GM12878 (cell line): ENCODE data around the gene MRPL27. TPM values are rescaled to one million over a fixed set of nuclear protein-coding genes. Genes with fewer than 3 reads are reported as not detected.
A peak's percentile ranks its signal among the peaks of the same experiment; 100 is the strongest.

Experiments
- ATAC-seq: fragments of 200-7000 bp; cut with Tn5 transposase; 3 replicates; pipeline ENCODE4 v1.9.1; 2020; ENCODE audit warnings: mild to moderate bottlenecking, moderate library complexity
- BruUV-seq: library from RNA; stranded (reverse); fragments of 400-500 nt; replicated peaks from 2 replicates; lab custom pipeline; 2021; lab: Mats Ljungman, UMichigan
- CTCF ChIA-PET: fragments of 300-600 bp; sonication (Branson Sonifier 250); formaldehyde crosslinking; extraction: SDS; loops from one replicate; lab custom pipeline; 2021; ENCODE audit warnings: inconsistent platforms; lab: Yijun Ruan, JAX
- POLR2A ChIA-PET: fragments of 350-600 bp; formaldehyde crosslinking; extraction: SDS; loops from one replicate; lab custom pipeline; 2021; ENCODE audit warnings: inconsistent platforms; lab: Charles Lee
- RAD21 ChIA-PET: fragments of 300-600 bp; sonication (Branson Sonifier 250); formaldehyde crosslinking; loops from one replicate; lab custom pipeline; 2023; ENCODE audit warnings: antibody characterized with exemption; ENCODE audit not compliant: unreplicated experiment; lab: Charles Lee
- SMC1A ChIA-PET: fragments of 300-600 bp; sonication (Branson Sonifier 250); formaldehyde crosslinking; loops from one replicate; lab custom pipeline; 2023; ENCODE audit not compliant: unreplicated experiment, uncharacterized antibody; lab: Charles Lee
- DNase-seq: peaks from one replicate; pipeline ENCODE4 v3.0.0-alpha.2; 2011; ENCODE audit warnings: low read depth, low spot score
- FAIRE-seq: peaks from 3 replicates; lab custom pipeline; 2011; peaks lifted over from hg19 to GRCh38; lab: Jason Lieb, UNC
- H2AFZ ChIP-seq: 2 replicates; pipeline ENCODE4 v1.6.0; 2011; ENCODE audit warnings: low read depth, low read length, control low read depth; ENCODE audit not compliant: control insufficient read depth
- H3K27ac ChIP-seq: 2 replicates; pipeline ENCODE4 v1.5.1; 2011; ENCODE audit warnings: control low read depth; ENCODE audit not compliant: control insufficient read depth, insufficient read depth
- H3K27me3 ChIP-seq, 2 experiments: replicated peaks in 1 of 2; 2 replicates each; pipeline versions ENCODE4 v1.6.0 to v1.6.1; 2011; ENCODE audit warnings: low read length in 1 of 2; ENCODE audit not compliant: control insufficient read depth in 2 of 2, insufficient read depth in 2 of 2
- H3K36me3 ChIP-seq, 2 experiments: 2 replicates each; pipeline ENCODE4 v1.5.1; 2011; ENCODE audit warnings: low read length in 1 of 2; ENCODE audit not compliant: control insufficient read depth in 2 of 2, insufficient read depth in 2 of 2
- H3K4me1 ChIP-seq: 2 replicates; pipeline ENCODE4 v1.6.1; 2011; ENCODE audit warnings: mild to moderate bottlenecking, low read length, moderate library complexity, mixed read lengths; ENCODE audit not compliant: control insufficient read depth, insufficient read depth
- H3K4me2 ChIP-seq: 2 replicates; pipeline ENCODE4 v1.6.0; 2011; ENCODE audit warnings: control low read depth; ENCODE audit not compliant: control insufficient read depth, insufficient read depth
- H3K4me3 ChIP-seq: fragments of 200-600 bp; sonication (generic); 2 replicates; pipeline ENCODE4 v1.5.1; 2016
- H3K79me2 ChIP-seq: 2 replicates; pipeline ENCODE4 v1.6.0; 2011; ENCODE audit warnings: low read length; ENCODE audit not compliant: control insufficient read depth, insufficient read depth
- H3K9ac ChIP-seq: 2 replicates; pipeline ENCODE4 v1.8.0; 2011; ENCODE audit warnings: low read length, control low read depth, mixed read lengths; ENCODE audit not compliant: control insufficient read depth, insufficient read depth
- H3K9me3 ChIP-seq: replicated peaks from 3 replicates; pipeline ENCODE4 v1.5.1; 2011; ENCODE audit warnings: mild to moderate bottlenecking, low read length; ENCODE audit not compliant: control insufficient read depth, insufficient read depth
- H4K20me1 ChIP-seq: 2 replicates; pipeline ENCODE4 v1.6.0; 2011; ENCODE audit not compliant: control insufficient read depth, insufficient read depth
- ATF7 ChIP-seq: fragments of 450-650 bp; IDR thresholded peaks from 2 replicates; pipeline ENCODE4 v1.6.1; 2016; ENCODE audit warnings: low read depth, mild to moderate bottlenecking
- EED ChIP-seq: sonication (generic); IDR thresholded peaks from 2 replicates; pipeline ENCODE4 v1.6.1; 2016; ENCODE audit warnings: antibody characterized with exemption, low read depth
- EGR1 ChIP-seq, 2 experiments: IDR thresholded peaks; 1 replicate in 1 of 2; 2 replicates in 1 of 2; pipeline ENCODE4 v1.6.1; 2011 to 2012; ENCODE audit warnings: low read depth in 2 of 2, low read length in 2 of 2, borderline replicate concordance in 1 of 2, mild to moderate bottlenecking in 1 of 2, moderate library complexity in 1 of 2
- HDAC6 ChIP-seq: fragments of 200-600 bp; sonication (generic); IDR thresholded peaks from one replicate; pipeline ENCODE4 v1.8.0; 2017; ENCODE audit warnings: antibody characterized with exemption; ENCODE audit not compliant: unreplicated experiment
- IKZF2 ChIP-seq, 2 experiments: fragments of 450-650 bp; IDR thresholded peaks; 2 replicates each; pipeline ENCODE4 v1.6.1; 2017; ENCODE audit warnings: mild to moderate bottlenecking in 2 of 2, moderate library complexity in 2 of 2
- NFIC ChIP-seq: IDR thresholded peaks from 2 replicates; pipeline ENCODE4 v1.6.1; 2012; ENCODE audit warnings: low read depth, mild to moderate bottlenecking, inconsistent platforms, low read length, moderate library complexity
- NFYA ChIP-seq: IDR thresholded peaks from 2 replicates; pipeline ENCODE4 v1.6.1; 2011; ENCODE audit warnings: low read depth, mild to moderate bottlenecking, low read length, improper control_type of control experiment, borderline replicate concordance
- PAX5 ChIP-seq: IDR thresholded peaks from 2 replicates; pipeline ENCODE4 v1.6.1; 2011; ENCODE audit warnings: low read depth, low read length, borderline replicate concordance
- POLR2A ChIP-seq: IDR thresholded peaks from 2 replicates; pipeline ENCODE4 v1.6.1; 2011; ENCODE audit warnings: low read depth, mild to moderate bottlenecking, low read length
- WGBS: methylation state at CpG from one replicate; pipeline ENCODE4 v1.1.6; 2016; ENCODE audit warnings: low lambda C conversion rate; ENCODE audit not compliant: insufficient replicate concordance, insufficient coverage; ENCODE audit errors: missing lambda C conversion rate; 5-methylcytosine and 5-hydroxymethylcytosine counted together
- in situ Hi-C: fragments of 300-500 bp; cut with MboI; formaldehyde crosslinking; loops from 9 replicates; pipeline ENCODE4 v1.14.3; 2018; ENCODE audit warnings: mixed read lengths
- intact Hi-C: fragments of 100-400 bp; cut with micrococcal nuclease; formaldehyde crosslinking; loops from one replicate; pipeline ENCODE4 v1.14.2; 2022; ENCODE audit not compliant: unreplicated experiment
- polyA plus RNA-seq, 11 experiments: library from polyadenylated mRNA; depleted of rRNA in 4 of 11; unstranded in 6 of 11; stranded (reverse) in 5 of 11; fragments of >200 nt; fragmentation: Nextera tagmentation in 4 of 11; fragmentation: Illumina TruSeq in 1 of 11; extraction: Ambion mirVana in 4 of 11; extraction: Trizol in 1 of 11; gene quantifications; 1 replicate in 1 of 11; 2 replicates in 10 of 11; pipeline versions ENCODE4 v1.2.1 to v1.2.3, GENCODE V29; 2011 to 2016; ENCODE audit warnings: inconsistent platforms in 2 of 11, missing spikeins in 2 of 11, low read depth in 1 of 11
- total RNA-seq, 4 experiments: library from RNA; depleted of rRNA in 3 of 4; stranded (reverse); fragments of >200 nt in 3 of 4; fragmentation: Illumina TruSeq in 1 of 4; extraction: Trizol in 1 of 4; gene quantifications; 2 replicates each; pipeline versions ENCODE4 v1.2.1 to v1.2.3, GENCODE V29; 2013 to 2021
- TF ChIP-seq, protein P1 (sequence below): fragments of 450-650 bp; IDR thresholded peaks from 2 replicates; pipeline ENCODE4 v1.6.1; 2017; ENCODE audit warnings: mild to moderate bottlenecking, low read depth, inconsistent platforms; ENCODE audit not compliant: poor library complexity, severe bottlenecking

Gene MRPL27
- total and polyA plus RNA-seq, 10 of the 15 experiments (the other 5 are each of a cell fraction or from before 2014, with no cell fraction given), result 83.0 to 390 (median 131) TPM

DNA sequence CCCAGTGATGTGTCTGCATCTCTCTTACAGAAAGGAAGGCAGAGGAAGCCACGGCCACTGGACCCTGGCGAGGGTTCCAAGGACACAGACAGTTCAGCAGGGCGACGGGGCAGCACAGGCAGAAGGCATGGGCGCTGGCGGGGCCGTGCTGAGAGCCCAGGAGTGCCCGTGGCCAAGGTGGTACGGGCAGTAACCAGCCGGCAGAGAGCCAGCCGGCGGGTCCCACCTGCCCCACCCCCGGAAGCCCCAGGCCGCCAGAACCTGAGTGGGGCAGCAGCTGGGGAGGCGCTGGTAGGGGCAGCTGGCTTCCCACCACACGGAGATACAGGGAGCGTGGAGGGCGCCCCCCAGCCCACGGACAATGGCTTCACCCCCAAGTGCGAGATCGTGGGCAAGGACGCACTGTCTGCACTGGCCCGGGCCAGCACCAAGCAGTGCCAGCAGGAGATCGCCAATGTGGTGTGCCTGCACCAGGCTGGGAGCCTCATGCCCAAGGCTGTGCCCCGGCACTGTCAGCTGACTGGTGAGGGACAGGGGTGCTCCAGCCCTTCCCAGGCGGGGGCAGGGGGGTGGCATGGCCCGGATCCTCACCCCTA lies 19.3 kb downstream of the MRPL27 start:
- ChIA-PET SMC1A (no interaction called here), CTCF (no interaction called here), POLR2A (interaction anchor here (0.6 kb wide), 1 partner anchor 108 kb away, joined by 3 read pairs; no protein-coding TSS in a partner anchor), RAD21 (no interaction called here)
- H2AFZ ChIP-seq, result no peak overlapping the region
- H3K9me3 ChIP-seq, result no peaks in the 10 kb centered on the region
- H3K4me1 ChIP-seq, result no peaks in the 10 kb centered on the region; the same call in 1 of the 2 replicates
- in situ Hi-C loops (no loop called here), intact Hi-C loops (no loop called here)
- FAIRE-seq (no peak), DNase-seq (no peak), ATAC-seq (no peak)
- H3K4me3 ChIP-seq, result no peak overlapping the region
- no peaks in the 10 kb centered on the region for H4K20me1 ChIP-seq
- no peaks in the 10 kb centered on the region for H3K79me2 ChIP-seq
- no peak overlapping the region for H3K4me2 ChIP-seq
- BruUV-seq, result no TSS peak
- H3K36me3 ChIP-seq, result peaks cover 3 to 34% of the 10 kb centered on the region in 2 experiments; a peak in 3 of 4 replicates
- 91% methylated on average over 27 of the region's 27 CpGs for WGBS
- H3K27me3 ChIP-seq, result no peaks in the 10 kb centered on the region
- peak; percentile 52; the same call in 1 of the 2 replicates for TF ChIP-seq POLR2A
- TF ChIP-seq HDAC6, result no peak
- H3K27ac ChIP-seq, result no peak overlapping the region
- no peak overlapping the region for H3K9ac ChIP-seq

DNA sequence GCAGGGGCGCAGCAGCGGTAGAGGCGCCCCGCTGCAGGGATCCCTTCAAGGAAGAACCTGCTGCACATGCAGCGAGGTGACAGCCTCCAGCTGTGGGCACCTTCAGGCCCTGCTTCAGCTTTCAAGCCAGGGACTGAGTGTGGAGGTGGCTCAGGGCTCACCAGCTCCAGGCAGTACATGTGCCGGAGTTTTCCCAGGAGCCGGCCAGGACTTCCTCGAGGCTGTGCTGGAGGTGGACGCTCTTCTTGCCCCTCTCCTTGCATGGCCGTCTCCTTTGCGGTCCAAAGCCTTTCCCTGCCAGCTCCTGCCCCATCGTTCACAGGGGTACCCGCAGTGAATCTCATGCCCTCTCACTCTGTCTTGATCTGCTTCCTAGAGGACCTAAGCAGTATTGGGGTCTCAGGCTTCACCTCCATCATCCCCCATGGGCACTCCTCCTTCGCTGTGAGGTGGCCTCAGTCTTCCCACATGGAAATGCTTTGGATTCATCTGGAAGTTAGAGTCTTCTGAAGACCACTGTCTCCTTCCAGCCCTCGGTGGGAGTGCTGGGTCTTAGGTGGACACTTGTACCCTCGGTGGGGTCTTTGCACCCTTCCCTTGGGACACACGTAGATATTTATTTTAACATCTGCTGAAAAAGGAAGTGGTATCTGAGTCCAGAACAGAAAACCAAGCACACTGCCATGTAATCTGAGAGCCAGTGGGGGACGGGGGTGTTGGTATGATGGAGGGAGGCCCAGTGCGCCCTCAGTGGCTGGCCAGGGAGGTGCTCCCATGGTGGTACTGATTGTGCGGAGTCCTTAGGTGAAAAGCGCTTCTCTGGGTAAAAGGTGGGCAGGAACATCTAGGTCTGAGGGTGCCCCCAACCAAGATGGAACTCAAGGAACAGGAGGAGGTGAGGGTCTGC lies 20.0 kb downstream of the MRPL27 start:
- H3K27ac ChIP-seq, result no peak overlapping the region
- H3K9me3 ChIP-seq, result no peaks in the 10 kb centered on the region
- ChIA-PET SMC1A (interaction anchor here (1.2 to 1.6 kb wide), 2 partner anchors 9 to 91 kb away, joined by 3 read pairs; no protein-coding TSS in a partner anchor), CTCF (interaction anchor here (8.0 kb wide), 1 partner anchor 9 kb away, joined by 68 read pairs; no protein-coding TSS in a partner anchor), RAD21 (no interaction called here)
- H4K20me1 ChIP-seq, result no peaks in the 10 kb centered on the region
- in situ Hi-C loops, result no loop called here
- no peak overlapping the region for H3K4me2 ChIP-seq
- H3K79me2 ChIP-seq, result no peaks in the 10 kb centered on the region
- no peak for ATAC-seq
- TF ChIP-seq NFIC (no peak), NFYA (no peak), IKZF2 (IDR thresholded peaks at IDR 0.05) (no peak), PAX5 (no peak), ATF7 (no peak), EGR1 (IDR thresholded peaks at IDR 0.05; ENCODE audit: borderline replicate concordance in 1 of 2, low read depth in 2 of 2, low read length in 2 of 2) (no peak), EED (no peak), POLR2A (no peak; the same call in 1 of the 2 replicates)
- TF ChIP-seq, protein P1, sequence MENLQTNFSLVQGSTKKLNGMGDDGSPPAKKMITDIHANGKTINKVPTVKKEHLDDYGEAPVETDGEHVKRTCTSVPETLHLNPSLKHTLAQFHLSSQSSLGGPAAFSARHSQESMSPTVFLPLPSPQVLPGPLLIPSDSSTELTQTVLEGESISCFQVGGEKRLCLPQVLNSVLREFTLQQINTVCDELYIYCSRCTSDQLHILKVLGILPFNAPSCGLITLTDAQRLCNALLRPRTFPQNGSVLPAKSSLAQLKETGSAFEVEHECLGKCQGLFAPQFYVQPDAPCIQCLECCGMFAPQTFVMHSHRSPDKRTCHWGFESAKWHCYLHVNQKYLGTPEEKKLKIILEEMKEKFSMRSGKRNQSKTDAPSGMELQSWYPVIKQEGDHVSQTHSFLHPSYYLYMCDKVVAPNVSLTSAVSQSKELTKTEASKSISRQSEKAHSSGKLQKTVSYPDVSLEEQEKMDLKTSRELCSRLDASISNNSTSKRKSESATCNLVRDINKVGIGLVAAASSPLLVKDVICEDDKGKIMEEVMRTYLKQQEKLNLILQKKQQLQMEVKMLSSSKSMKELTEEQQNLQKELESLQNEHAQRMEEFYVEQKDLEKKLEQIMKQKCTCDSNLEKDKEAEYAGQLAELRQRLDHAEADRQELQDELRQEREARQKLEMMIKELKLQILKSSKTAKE, result no peak
- TF ChIP-seq, all 136 proteins: peak for 0
- POLR2A ChIA-PET, result interaction anchor here (0.8 kb wide), 1 partner anchor 9 kb away, joined by 3 read pairs; no protein-coding TSS in a partner anchor
- no peak overlapping the region for H3K9ac ChIP-seq
- no peaks in the 10 kb centered on the region for H3K27me3 ChIP-seq
- DNase-seq (no peak), FAIRE-seq (no peak)
- no TSS peak for BruUV-seq
- peaks cover 3 to 30% of the 10 kb centered on the region in 2 experiments; a peak in 3 of 4 replicates for H3K36me3 ChIP-seq
- H3K4me1 ChIP-seq, result no peaks in the 10 kb centered on the region; the same call in 1 of the 2 replicates
- no peak overlapping the region for H2AFZ ChIP-seq
- intact Hi-C loops, result no loop called here
- no peak overlapping the region for H3K4me3 ChIP-seq
- WGBS, result 90% methylated on average over 21 of the region's 21 CpGs
